NOMO-1 treated with DMSO at 0.1 percent for 48 hours (cell line): ENCODE data around the gene ECHDC1.
"Not testable (repeated sequence)": the region's sequence is repeated elsewhere in the genome, so short reads cannot be mapped to it uniquely, and the experiment has no call there.

Experiments used
- DNase-seq: peaks from one replicate; lab custom pipeline; 2025; ENCODE audit not compliant: unreplicated experiment; lab: John Stamatoyannopoulos, UW

ECHDC1 gene

DNA sequence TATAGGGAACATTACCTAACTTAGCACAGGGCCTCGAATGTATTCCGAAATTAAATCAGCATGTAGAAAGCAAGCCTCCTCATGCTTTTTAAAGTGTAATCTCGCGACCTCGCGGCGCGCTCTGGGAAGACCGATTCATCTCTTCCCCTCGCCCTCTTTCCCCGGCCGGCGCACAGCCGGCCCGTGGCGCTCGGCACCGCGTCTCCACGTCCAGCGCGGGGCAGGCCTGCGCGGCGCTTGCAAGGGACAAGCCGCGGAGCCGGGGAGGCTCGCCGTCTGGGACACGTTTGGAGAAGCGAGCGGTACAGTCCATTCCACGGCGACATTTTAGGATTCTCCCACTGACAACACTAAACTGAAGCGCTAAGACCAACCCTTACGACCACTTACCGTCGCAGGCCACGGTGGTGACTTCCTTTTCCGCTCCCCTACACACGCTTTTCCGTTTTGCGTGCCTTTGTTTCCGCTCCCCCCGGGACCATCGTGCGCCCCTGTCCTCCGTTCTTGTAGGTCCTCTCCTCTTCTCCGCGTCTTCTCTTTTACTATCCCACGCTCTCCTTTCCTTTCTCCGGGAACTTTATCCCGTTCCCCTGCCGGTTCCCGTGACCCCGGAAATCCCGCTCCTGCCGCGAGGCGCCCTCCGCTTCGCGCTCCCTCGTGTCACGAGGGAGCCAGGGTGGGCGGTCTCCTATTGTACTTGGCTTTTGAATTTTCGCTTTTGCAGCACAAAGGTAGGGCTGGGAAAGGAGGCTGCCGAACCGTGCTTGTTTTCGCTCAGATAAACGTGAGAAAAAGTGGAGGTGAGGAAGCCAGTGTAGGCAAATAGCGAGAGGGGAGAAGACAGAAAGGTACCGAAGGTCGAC lies at the start of gene ECHDC1:
ECHDC1 (minus strand) TSS at position 664 of the 863 bp plus-strand sequence. CDS start 12,581 bp downstream, outside the sequence.
- DNase-seq = peak; percentile 78

- no peak for DNase-seq
Observed at GRCh38 chr6:127392301-127392700, 48.9 kb upstream of the ECHDC1 start.

DNA sequence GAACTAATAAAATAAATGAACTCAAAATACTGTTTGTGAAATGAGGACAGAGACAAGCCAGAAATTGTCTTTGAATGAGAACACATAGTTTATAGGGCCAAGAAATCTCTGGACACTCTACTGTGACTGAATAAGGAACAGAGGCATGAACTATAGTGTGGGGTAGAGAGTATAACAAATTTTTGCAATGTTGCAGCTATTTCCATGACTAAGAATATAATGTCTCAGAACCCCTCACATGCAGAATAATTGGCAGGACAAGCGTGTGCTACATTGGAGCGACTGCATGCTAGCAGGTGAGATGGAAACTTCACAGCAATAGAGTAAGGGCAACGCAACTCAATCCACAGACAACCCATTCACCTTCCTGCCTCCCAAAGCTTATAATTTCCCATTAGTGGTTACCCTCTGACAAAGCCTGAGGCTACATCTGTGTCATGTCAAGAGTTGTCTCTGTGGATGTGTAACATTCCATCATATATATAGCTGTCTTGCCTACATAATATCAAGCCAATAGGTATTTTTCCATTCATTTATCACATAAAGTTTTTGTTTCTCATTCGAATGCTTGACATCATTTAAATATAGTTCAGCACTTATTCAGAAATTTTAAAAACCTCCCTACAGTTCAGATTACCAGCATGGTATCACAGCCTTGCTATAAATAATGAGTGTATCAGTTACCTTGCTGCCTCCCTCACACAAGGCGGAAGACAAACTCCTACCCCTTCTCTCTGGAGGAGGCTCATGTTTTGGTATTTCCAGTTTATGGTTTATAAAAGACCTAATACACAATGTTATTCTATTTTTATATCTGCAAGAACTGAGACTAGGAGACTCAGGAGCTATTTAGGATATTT lies 47.9 kb upstream of the ECHDC1 start:
- DNase-seq = no peak

DNA sequence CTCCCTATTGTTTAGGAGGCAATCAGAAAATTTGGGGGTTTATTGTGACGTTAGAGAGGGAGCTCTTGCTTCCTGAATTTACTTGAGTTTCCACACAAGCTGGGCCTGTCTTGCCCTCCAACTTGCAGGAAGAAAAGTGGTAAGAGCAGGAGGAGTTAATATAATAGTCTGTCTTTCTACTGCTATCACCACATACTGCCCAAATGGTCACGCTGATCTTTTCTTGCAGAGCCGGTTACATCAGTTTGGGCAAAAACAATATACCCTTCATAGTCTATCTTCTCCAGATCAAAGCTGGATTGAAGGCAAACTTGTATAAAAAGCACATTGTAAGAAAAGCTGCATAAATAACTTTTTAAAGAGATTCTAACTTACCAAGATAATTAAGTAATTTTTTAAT lies 46.3 kb upstream of the ECHDC1 start:
- DNase-seq = no peak

- no peak for DNase-seq
Observed at GRCh38 chr6:127385668-127386430, 42.4 kb upstream of the ECHDC1 start.

GRCh38 chr6:127384848-127385247 lies 41.4 kb upstream of the ECHDC1 start:
- not testable (repeated sequence) for DNase-seq

DNA sequence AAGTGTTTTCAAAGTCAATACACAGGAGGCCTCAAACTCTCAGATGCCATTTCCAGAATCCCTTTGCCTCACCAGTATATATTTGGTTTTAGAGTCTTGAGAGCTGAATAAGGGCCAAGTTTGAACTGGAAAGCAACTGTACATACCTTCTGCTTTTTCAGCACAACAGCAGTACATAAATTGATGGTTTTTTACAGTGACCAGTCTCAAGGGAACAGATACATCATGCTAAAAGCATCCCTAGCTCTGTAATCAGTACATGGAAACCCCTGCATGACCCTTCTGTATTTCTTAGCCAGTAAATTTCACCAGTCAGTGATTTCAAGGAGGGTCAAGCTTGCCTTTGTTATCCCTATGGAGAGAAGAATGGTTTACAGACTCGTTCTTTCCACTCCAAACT lies 40.6 kb upstream of the ECHDC1 start:
- no peak for DNase-seq

DNA sequence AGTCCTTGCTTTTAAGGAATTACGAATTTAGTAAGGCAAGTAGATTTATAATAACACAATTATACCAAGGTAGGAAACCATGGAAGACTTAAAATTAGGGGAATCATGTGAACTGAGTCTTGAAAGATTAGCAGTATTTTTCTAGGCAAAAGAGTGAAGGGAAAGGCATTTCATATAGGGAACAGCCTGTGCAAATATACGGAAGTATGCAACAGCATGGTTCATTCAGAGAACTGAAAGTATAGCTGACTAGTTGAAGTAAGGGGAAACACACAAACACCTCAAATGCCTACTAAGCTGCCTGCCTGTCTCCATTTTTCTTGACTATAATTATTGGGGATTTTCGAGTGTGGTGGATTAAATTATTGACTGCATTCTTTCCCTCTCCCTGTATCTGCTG lies 39.0 kb upstream of the ECHDC1 start:
- no peak for DNase-seq

- peak; percentile 54 for DNase-seq
Observed at GRCh38 chr6:127381384-127381783, 38.0 kb upstream of the ECHDC1 start.

DNA sequence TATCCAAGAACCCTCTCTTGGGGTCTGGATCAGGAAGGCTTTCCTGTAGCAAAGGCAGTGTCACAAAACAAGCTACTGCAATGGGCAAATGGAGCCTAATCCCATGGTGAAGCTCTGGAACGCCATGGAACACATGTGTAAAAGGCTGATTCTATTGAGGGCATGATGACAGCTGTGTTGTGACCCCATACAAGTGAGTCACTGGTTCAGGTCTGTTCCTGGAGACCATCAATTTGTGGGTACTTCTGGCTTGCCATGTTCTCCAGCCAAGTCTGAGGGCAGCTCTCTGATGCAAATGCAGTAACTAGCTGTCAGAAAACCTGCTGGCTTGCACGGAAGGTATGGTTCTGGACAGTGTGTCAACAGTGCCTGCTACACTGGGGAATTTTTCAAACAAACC lies 33.3 kb upstream of the ECHDC1 start:
- no peak for DNase-seq

GRCh38 chr6:127367023-127367375 lies 23.6 kb upstream of the ECHDC1 start:
- no peak for DNase-seq

DNA sequence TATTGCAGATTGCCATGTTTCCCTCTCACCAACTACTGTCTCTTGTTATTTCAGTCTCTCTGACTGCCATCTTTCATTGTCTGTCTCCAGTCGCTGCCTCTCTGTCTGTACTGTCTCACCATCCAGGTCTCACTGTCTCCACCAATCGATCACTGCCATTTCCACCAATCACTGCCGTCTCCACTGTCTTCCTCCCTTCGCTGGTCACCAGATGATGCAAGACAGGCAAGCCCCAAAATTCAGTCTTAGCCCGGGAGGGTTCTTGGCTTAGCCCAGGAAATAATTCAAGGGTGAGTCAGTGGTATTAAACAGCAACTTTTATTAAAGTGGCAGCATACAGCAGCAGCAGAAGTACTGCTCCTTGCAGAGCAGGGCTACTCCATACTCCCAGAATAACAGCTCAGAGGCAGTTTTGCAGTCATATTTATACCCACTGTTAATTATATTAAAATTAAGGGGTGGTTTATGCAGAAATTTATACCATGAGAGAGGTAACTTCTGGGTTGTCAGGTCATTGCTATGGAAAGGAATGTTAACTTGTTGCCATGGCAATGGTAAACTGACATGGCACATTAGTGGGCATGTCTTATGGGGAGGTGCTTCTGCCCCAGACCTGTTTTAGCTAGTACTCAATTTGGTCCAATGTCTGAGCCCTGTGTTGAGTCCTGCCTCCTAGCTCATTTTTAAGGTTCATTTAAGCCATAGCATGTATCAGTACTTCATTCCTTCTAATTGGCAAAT lies 23.0 kb upstream of the ECHDC1 start:
- no peak for DNase-seq

GRCh38 chr6:127365874-127366273 lies 22.5 kb upstream of the ECHDC1 start:
- no peak for DNase-seq

- DNase-seq = peak; percentile 84
Observed at GRCh38 chr6:127352524-127352923, 9.1 kb upstream of the ECHDC1 start.

- DNase-seq = no peak
Observed at GRCh38 chr6:127349980-127350379, 6.6 kb upstream of the ECHDC1 start.

DNA sequence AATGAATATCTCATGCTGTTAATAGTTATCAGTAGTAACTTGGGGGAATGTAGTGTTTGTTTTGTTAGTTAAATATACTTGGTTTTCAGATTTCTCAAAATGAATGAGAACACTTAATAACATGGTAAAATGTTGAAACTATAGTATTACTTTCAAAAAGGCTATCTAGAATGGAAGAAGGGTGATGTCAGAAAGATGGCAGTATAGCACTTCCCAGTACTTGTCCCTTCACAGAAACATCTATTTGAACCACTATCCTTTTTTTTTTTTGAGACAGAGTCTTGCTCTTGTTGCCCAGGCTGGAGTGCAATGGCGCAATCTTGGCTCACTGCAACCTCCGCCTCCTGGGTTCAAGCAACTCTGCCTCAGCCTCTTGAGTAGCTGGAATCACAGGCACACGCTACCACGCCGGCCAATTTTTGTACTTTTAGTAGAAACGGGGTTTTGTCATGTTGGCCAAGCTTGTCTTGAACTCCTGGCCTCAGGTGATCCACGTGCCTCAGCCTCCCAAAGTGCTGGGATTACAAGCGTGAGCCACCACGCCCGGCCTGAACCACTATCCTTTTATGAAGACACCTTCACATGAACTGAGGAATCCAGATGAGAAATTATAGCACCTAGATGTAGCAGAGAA lies 4.7 kb upstream of the ECHDC1 start:
- DNase-seq = no peak

DNA sequence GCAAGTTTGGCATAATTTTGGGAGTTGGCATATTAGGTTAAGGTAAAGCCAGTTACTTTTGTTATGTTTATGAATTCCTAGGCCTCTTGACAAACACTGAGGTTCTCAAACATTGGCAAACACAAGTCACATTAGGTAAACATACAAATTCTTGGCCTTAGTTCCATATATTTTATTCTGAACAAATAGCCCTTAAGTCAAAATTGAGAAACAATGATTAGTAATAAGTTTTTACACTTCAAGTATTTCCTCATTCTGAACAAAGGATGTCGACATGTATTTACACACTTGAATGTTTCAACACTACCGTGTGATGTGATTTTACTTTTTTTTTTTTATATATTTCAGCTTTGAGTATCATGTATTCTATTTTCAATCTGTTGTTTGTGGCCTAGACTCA lies 3.8 kb upstream of the ECHDC1 start:
- peak; percentile 59 for DNase-seq

- no peak for DNase-seq
Observed at GRCh38 chr6:127345521-127345920, 2.1 kb upstream of the ECHDC1 start.

GRCh38 chr6:127343809-127344659 lies 625 bp upstream of the ECHDC1 start:
- DNase-seq = peak; percentile 27
